Inflammatory macrophage treated with lipopolysaccharide for 4 hours (primary cell): ENCODE results near the gene SLC38A5.
A peak's percentile ranks its signal among the peaks of the same experiment; 100 is the strongest.
"Not testable (repeated sequence)": the region's sequence is repeated elsewhere in the genome, so short reads cannot be mapped to it uniquely, and the experiment has no call there.

Experiments
- DNase-seq: peaks from one replicate; pipeline ENCODE4 v3.0.0-alpha.2; 2020

SLC38A5 gene

GRCh38 chrX:48470110-48470832 is at the start of gene SLC38A5:
Gene SLC38A5 (minus strand): TSS chrX:48470260. CDS start chrX:48467924, 2,336 bp downstream.
- DNase-seq: no peak

- DNase-seq: not testable (repeated sequence)
These were observed 49.4 kb upstream of the SLC38A5 start for GRCh38 chrX:48519481-48519880.

DNA sequence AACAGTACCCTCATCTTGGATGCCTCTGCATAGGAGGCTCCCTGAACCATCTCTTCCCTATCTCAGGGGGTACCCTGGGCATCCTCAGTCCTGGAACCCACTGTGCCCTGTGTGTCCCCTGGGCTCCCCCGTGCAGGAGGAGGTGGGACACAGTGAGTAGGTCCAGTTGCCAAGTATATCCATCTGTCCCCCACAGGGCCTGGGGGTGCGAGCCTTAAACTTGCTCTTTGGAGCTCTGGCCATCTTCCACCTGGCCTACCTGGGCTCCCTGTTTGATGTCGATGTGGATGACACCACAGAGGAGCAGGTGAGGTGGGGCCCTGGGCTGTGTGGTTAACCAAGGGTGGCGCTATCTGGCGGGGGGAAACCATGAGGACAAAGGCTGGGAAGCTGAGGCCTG is 46.9 kb upstream of the SLC38A5 start:
- DNase-seq: no peak

- no peak for DNase-seq
These were observed 46.2 kb upstream of the SLC38A5 start for GRCh38 chrX:48516285-48516684.

DNA sequence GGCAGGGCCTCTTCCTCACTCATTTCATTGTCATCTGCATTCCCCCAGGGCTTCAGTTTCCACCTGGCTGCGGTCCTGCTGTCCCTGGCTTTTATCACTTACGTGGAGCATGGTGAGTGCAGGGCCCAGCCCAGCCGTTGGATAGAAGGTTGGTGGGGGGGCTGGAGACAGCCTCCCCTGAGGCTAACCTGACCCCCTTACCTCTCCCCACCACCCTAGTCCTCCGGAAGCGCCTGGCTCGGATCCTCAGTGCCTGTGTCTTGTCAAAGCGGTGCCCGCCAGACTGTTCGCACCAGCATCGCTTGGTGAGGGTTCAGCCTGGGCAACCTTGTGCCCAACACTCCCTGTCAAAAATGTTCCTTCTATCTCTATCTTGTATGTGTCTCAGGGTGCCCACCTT is 45.8 kb upstream of the SLC38A5 start:
- DNase-seq: no peak

DNA sequence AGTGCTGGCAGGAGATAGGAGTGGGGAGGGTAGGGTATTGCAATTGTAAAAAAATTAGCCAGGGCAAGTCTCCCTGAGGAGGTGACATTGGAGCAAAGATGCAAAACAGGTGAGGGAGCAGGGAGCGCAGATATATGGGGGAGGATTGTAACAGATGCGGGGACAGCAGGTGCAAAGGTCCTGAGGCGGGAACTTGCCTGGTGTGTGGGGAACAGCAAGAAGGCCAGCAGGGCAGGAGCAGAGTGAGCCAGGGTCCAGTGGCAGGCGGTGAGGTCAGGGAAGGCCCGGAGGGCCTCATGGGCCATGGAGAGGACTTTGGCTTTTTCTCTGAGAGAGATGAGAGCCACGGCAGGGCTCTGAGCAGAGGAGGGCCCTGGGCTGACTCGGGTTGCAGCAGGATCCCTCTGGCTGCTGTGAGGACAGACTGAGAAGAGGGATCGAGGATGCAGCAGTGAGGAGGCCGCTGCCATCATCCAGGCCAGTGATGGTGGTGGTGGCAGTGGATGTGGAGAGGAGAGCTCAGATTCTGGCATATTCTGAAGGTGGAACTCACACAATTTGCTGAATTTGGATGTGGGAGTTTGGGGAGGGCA is 44.9 kb upstream of the SLC38A5 start:
- no peak for DNase-seq

- no peak for DNase-seq
These were observed 44.2 kb upstream of the SLC38A5 start for GRCh38 chrX:48514126-48514806.

DNA sequence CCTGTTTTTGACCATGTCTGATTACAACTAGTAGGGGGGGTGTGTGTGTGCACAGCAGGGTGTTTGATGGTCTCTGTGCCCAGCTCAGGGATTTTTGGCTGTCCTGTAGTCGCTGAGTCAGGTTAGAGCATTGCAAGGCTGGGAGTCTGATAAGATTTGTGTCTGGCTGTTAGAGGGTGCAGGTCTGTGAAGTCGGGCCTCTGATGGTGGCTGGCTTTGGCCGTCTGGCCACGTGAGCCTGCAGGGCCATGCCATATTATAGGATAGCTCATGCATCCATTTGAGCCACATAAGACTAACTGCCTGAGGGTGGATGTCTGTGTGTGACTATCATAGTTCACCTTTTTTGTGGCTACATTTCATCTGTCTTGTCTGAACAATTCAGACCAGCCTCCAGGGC is 43.6 kb upstream of the SLC38A5 start:
- no peak for DNase-seq

- no peak for DNase-seq
These were observed 42.4 kb upstream of the SLC38A5 start for GRCh38 chrX:48512371-48512935.

DNA sequence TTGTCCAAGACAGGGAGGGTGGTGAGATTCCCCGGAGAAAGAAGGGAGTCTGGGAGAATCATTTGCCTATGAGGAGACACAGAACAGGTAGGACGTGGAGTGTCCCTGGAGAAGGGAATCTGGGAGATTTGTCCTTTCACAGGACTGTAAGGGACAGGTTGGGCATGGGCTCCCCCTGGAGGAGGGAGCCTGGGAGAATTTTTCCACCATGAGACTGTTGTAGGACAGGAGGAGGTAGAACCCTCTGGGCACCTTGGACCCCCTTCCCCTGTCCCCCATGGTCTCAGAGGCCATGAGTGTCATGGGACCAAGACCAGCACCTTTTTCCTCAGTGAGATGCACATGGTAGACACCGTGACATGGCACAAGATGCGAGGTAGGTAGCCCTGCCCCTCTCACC is 41.5 kb upstream of the SLC38A5 start:
- no peak for DNase-seq

DNA sequence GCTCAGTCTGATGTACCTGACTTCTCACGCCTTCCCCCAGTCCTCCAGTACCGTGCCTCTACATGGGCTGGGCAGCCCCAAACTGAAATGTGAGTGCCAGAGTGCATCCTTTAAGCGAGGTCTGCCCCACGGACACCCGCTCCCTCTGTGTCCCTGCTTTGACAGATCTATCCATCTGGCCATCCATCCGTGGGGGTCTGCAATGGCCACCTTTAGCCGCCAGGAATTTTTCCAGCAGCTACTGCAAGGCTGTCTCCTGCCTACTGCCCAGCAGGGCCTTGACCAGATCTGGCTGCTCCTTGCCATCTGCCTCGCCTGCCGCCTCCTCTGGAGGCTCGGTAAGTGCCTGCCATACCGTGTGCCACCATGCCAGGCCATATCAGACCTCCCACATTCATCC is 39.6 kb upstream of the SLC38A5 start:
- DNase-seq: no peak

DNA sequence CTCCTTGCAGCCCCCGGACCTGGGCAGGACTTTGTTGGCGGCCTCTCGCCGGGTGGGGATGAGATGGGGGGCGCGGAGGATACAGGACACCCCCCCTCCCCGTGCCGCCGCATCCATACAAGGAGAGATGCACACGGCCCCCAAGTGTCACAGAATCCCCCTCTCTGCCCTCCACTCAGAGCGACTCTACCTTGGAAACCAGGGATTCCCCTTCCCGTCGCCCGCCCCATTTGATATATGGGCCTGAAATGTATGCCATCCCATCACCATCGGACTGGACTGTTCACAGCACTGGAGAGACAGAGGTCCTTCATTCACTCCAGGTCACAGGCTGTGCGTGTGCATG is 39.2 kb upstream of the SLC38A5 start:
- no peak for DNase-seq

DNA sequence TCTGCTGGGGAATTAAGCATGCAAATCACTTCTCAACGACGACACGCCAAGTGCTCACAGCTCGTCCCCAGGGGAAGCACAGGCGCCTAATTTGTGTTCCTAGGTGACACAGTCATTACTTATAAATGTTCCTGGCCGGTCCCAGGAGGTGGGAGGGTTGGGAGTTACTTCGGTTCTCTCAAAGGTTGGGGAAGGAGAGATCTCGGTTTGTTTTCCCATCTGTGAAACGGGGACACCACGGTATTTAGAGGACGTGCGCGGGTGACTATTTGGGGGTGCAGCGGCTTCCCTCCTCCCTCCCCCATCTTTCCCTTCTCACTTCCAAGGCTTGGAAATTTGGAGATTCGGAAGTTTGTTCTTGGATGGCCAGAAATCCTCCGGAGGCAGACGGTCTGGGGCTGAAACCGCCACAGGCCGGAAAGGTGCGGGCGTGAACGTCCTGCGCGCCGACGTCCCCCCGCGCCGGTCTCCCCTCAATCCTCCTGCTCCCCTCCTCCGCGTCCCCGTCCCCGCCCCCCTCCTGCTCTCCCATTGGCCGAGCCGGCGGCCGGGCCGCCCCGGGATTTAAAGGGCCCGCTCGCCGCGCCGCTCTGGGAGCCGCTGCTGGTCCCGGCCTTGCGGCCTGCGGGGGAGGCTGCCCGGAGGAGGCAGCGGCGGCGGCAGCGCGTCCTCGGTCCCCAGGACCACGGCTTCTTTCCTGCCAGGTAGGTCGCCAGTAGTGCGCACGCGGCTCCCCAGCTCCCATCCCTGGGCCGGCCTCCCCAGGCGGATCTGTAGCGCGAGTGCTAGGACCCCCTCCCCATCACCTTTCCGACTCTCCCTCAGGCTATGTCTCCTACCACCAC is 38.6 kb upstream of the SLC38A5 start, which contains the start of gene PORCN:
PORCN (plus strand) TSS at position 593 of the 845 bp plus-strand sequence. CDS start 829 bp downstream, outside the sequence.
- DNase-seq: peak; percentile 60

- DNase-seq: no peak
These were observed 37.2 kb upstream of the SLC38A5 start for GRCh38 chrX:48507246-48507645.

DNA sequence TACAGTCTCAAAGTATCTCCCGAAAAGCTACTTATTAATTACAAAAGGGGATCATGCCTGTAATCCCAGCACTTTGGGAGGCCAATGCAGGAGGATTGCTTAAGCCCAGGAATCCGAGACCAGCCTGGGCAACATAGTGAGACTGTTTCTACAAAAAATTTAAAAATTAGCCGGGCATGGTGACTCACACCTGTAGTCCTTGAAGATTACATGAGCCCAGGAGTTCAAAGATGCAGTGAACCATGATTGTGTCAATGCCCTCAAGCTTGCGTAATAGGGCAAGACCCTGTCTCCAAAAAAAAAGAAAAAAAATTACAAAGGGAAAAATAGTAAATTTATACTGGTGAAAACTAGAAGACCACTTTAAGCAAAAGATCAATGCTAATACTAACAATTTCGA is 35.4 kb upstream of the SLC38A5 start:
- no peak for DNase-seq

- DNase-seq: no peak
These were observed 34.2 kb upstream of the SLC38A5 start for GRCh38 chrX:48504261-48504660.

- peak; percentile 41 for DNase-seq
These were observed 28.3 kb upstream of the SLC38A5 start for GRCh38 chrX:48498374-48498809.

GRCh38 chrX:48497871-48498270 is 27.8 kb upstream of the SLC38A5 start:
- no peak for DNase-seq

- DNase-seq: no peak
These were observed 26.6 kb upstream of the SLC38A5 start for GRCh38 chrX:48496660-48497059.

DNA sequence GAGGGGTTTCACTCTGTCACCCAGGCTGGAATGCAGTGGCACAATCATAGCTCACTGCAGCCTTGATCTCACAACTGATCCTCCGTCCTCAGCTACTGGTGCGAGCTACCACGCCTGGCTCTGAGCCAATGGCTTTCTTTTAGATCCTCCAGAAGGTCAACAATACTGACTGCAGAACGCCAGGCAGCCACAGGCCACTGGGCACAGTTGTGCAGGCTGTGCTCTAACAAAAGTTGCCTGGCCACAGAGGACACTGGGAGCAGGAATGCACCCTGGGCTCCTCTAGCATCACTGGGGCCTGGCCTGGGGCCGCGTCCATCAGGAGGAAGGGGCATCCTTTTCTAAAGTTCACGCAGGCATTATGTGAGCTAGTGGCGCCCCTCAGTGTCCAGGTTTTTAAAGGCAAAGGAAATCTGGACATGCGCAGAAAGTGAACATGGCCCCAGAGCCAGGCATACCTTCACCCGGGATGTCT is 23.9 kb upstream of the SLC38A5 start:
- peak; percentile 22 for DNase-seq

GRCh38 chrX:48492293-48492910 is 22.3 kb upstream of the SLC38A5 start:
- peak; percentile 70 for DNase-seq

GRCh38 chrX:48491809-48492208 is 21.7 kb upstream of the SLC38A5 start:
- no peak for DNase-seq
